Measurements from ENCODE around the gene MBNL1. TPM values are rescaled to one million over a fixed set of nuclear protein-coding genes. Genes with fewer than 3 reads are reported as not detected.

The MBNL1 gene
- total and polyA plus RNA-seq, 2 of the 4 experiments (the other 2 are of a cell fraction) = 127 to 664 TPM

- Histone ChIP-seq H3K4me1 (ENCODE audit: control insufficient read depth, insufficient read depth, low read length) (peaks cover 12% of the 10 kb centered on the region), H3K27ac (ENCODE audit: insufficient read depth, low read length) (no peak overlapping the region), H4K8ac (ENCODE audit: low read depth in 2 of 2, low read length in 2 of 2) (no peak overlapping the region), H2AK5ac (ENCODE audit: low read depth, low read length) (no peak overlapping the region), H4K5ac (ENCODE audit: low read depth, low read length) (no peak overlapping the region), H3K9ac (ENCODE audit: low read depth, low read length) (no peak overlapping the region), H3K23ac (ENCODE audit: low read depth, low read length) (peak overlapping the region; percentile 68; the same call in 1 of the 2 replicates), H4K91ac (ENCODE audit: insufficient read depth, low read depth, low read length) (no peak overlapping the region), H3K9me3 (ENCODE audit: control insufficient read depth, insufficient read depth, low read length) (no peaks in the 10 kb centered on the region), H3K4ac (ENCODE audit: low read depth, low read length) (no peak overlapping the region; the same call in 1 of the 2 replicates), H3K56ac (ENCODE audit: extremely low read depth, insufficient read depth, low read length) (no peak overlapping the region), H2BK15ac (ENCODE audit: low read depth, low read length) (no peak overlapping the region), H3K14ac (replicated peaks; ENCODE audit: low read depth, low read length) (peak overlapping the region; percentile 78), H3K79me1 (ENCODE audit: low read depth in 1 of 2, low read length in 2 of 2) (peaks cover 0 to 28% of the 10 kb centered on the region in 2 experiments; a peak in 2 of 4 replicates), H3K36me3 (ENCODE audit: control insufficient read depth, insufficient read depth, low read length) (no peaks in the 10 kb centered on the region), H3K27me3 (ENCODE audit: control insufficient read depth, insufficient read depth, low read length) (no peaks in the 10 kb centered on the region), H2AK9ac (replicated peaks; ENCODE audit: low read depth, low read length, poor library complexity) (no peak overlapping the region), H2AFZ (replicated peaks; ENCODE audit: low read length, poor library complexity) (no peak overlapping the region), H2BK5ac (ENCODE audit: low read depth, low read length, poor library complexity, severe bottlenecking) (peak overlapping the region; percentile 55), H3K18ac (ENCODE audit: low read depth, low read length) (no peak overlapping the region; the same call in 1 of the 2 replicates), H2BK20ac (ENCODE audit: low read depth, low read length) (no peak overlapping the region), H3K4me2 (ENCODE audit: low read depth, low read length) (peak overlapping the region; percentile 10; the same call in 1 of the 2 replicates), H3K9me1 (ENCODE audit: insufficient read depth, low read length) (peaks cover 8% of the 10 kb centered on the region), H3K4me3 (ENCODE audit: insufficient read depth, low read depth, low read length) (no peak overlapping the region), H2BK120ac (ENCODE audit: low read depth, low read length) (no peak overlapping the region), H4K20me1 (ENCODE audit: insufficient read depth, low read length) (peaks cover 48% of the 10 kb centered on the region)
- intact Hi-C loops (cut with micrococcal nuclease) = loop anchor here (10.0 kb wide), 1 partner anchor 298 kb away; no protein-coding TSS in a partner anchor
- no TSS peak for BruUV-seq (replicated peaks)
- POLR2A ChIA-PET (ENCODE audit: unreplicated experiment) = no interaction called here
- CTCF ChIA-PET = interaction anchor here (1.2 kb wide), 1 partner anchor 75 kb away, joined by 4 read pairs; no protein-coding TSS in a partner anchor
- WGBS, 2 experiments (ENCODE audit: extremely low coverage in 2 of 2, insufficient read length in 1 of 2) = no CpG with 5 or more reads among the region's 1 CpG
- TF ChIP-seq CEBPB (IDR thresholded peaks at IDR 0.05; ENCODE audit: low read depth, low read length) (no peak), MAFK (IDR thresholded peaks at IDR 0.05; ENCODE audit: low read depth, low read length) (no peak), MAZ (IDR thresholded peaks at IDR 0.05; ENCODE audit: borderline replicate concordance, low read depth, low read length) (no peak), ELK1 (IDR thresholded peaks at IDR 0.05; ENCODE audit: borderline replicate concordance, low read depth, low read length) (no peak), MXI1 (IDR thresholded peaks at IDR 0.05; ENCODE audit: borderline replicate concordance, low read depth, low read length) (no peak), RAD21 (IDR thresholded peaks at IDR 0.05; ENCODE audit: low read length) (no peak), CHD1 (IDR thresholded peaks at IDR 0.05; ENCODE audit: low read depth, low read length) (no peak), NFE2L2 (IDR thresholded peaks at IDR 0.05; ENCODE audit: low read depth, low read length) (no peak), RCOR1 (IDR thresholded peaks at IDR 0.05; ENCODE audit: insufficient replicate concordance, low read length) (no peak), BHLHE40 (IDR thresholded peaks at IDR 0.05; ENCODE audit: low read depth, low read length) (no peak), POLR2A (IDR thresholded peaks at IDR 0.05; ENCODE audit: low read depth, low read length) (no peak), FOS (IDR thresholded peaks at IDR 0.05; ENCODE audit: low read depth, low read length) (no peak), SMC3 (IDR thresholded peaks at IDR 0.05; ENCODE audit: low read depth, low read length) (no peak)
- TF ChIP-seq, protein P1, sequence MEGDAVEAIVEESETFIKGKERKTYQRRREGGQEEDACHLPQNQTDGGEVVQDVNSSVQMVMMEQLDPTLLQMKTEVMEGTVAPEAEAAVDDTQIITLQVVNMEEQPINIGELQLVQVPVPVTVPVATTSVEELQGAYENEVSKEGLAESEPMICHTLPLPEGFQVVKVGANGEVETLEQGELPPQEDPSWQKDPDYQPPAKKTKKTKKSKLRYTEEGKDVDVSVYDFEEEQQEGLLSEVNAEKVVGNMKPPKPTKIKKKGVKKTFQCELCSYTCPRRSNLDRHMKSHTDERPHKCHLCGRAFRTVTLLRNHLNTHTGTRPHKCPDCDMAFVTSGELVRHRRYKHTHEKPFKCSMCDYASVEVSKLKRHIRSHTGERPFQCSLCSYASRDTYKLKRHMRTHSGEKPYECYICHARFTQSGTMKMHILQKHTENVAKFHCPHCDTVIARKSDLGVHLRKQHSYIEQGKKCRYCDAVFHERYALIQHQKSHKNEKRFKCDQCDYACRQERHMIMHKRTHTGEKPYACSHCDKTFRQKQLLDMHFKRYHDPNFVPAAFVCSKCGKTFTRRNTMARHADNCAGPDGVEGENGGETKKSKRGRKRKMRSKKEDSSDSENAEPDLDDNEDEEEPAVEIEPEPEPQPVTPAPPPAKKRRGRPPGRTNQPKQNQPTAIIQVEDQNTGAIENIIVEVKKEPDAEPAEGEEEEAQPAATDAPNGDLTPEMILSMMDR (conservative IDR thresholded peaks at IDR 0.05; ENCODE audit: low read depth, low read length) = no peak
- TF ChIP-seq, protein P2, sequence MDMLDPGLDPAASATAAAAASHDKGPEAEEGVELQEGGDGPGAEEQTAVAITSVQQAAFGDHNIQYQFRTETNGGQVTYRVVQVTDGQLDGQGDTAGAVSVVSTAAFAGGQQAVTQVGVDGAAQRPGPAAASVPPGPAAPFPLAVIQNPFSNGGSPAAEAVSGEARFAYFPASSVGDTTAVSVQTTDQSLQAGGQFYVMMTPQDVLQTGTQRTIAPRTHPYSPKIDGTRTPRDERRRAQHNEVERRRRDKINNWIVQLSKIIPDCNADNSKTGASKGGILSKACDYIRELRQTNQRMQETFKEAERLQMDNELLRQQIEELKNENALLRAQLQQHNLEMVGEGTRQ (IDR thresholded peaks at IDR 0.05; ENCODE audit: low read depth, low read length) = no peak
- ATAC-seq (ENCODE audit: low read depth) (no peak), DNase-seq (no peak)
- dilution Hi-C loops (cut with HindIII; ENCODE audit: low sequenced_read_pairs, unreplicated experiment) = no loop called here
- in situ Hi-C loops (cut with MboI; ENCODE audit: low sequenced_read_pairs) = no loop called here
Measured at GRCh38 chr3:152277198-152277597, 8.5 kb downstream of the MBNL1 start.
